Astrocyte of the hippocampus (primary cell): Measurements from ENCODE around the gene MYH11.
A peak's percentile ranks its signal among the peaks of the same experiment; 100 is the strongest.
"Not testable (repeated sequence)": the region's sequence is repeated elsewhere in the genome, so short reads cannot be mapped to it uniquely, and the experiment has no call there.

Experiments used
- DNase-seq: peaks from one replicate; pipeline ENCODE4 v3.0.0; 2011; ENCODE audit warnings: low read depth, low spot score

The MYH11 gene

DNA sequence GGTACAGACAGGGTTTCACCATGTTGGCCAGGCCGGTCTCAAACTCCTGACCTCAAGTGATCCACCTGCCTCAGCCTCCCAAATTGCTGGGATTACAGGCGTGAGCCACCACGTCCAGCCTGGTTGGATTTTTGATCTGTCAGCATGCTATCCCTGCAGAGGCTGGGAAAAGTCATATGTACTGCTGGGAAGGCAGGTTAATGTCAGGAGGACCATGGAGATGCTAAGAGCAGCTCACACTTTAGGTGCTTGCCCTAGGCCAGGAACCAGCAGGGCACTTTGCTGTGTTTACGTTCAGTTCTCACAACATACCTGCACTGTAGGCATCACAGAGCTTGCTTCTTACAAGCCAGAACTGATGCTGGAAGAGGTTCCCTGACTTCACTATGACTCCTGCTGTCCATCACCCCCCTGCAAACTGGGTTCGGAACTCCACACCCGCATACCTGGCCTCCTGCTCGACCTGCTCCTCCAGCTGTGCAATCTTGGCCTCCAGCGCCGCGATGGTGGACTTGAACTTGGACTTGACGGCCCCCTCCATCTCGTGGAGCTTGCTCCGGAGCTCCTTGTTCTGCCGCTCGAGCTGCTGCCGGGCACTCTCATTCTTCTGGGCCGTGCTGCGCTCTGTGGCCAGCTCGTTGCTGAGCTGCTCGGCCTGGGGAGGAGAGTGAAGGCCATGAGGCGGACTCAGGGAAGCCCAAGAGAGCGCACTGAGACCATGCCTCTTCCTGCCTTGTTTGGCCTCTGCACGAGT is 140.0 kb downstream of the MYH11 start:
- DNase-seq = no peak

DNA sequence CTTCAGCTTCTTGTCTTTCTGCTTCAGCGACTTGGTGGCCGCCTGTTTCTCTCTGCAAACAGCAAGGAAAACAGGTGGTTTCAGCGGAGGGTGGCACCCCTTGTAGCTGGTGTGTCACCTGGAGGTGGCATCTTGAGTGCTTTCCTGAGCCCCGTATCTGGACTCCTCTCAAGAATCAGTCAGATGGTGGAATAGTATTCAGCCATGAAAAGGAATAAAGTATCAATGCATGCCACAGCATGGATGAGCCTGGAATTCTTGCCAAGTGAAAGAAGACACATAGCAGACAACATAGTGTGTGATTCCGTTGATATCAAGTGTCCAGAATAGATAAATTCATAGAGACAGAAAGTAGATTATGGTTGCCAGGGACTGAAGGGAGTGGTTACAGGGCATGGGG is 141.6 kb downstream of the MYH11 start:
- DNase-seq = no peak

GRCh38 chr16:15714393-15715172 is 142.2 kb downstream of the MYH11 start:
- no peak for DNase-seq

DNA sequence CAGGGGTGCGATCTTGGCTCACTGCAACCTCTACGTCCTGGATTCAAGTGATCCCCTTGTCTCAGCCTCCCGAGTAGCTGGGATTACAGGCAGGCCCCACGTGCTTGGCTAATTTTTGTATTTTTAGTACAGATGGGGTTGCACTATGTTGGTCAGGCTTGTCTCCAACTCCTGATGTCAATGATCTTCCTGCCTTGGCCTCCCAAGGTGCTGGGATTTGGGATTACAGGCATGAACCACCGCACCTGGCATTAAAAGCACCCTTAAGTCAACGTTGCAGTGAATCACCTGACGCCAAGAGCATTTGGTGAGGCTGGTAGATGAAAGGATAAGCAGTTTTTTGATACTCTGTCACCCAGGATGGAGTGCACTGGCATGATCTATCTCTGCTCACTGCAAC is 147.8 kb downstream of the MYH11 start:
- DNase-seq = no peak

- no peak for DNase-seq
Measured at GRCh38 chr16:15708096-15708495, 148.7 kb downstream of the MYH11 start.

- no peak for DNase-seq
Measured at GRCh38 chr16:15707332-15707731, 149.5 kb downstream of the MYH11 start.

GRCh38 chr16:15705064-15705565 is 151.7 kb downstream of the MYH11 start:
- DNase-seq = no peak

- peak; percentile 84 for DNase-seq
Measured at GRCh38 chr16:15704545-15704987, 152.3 kb downstream of the MYH11 start.

GRCh38 chr16:15703029-15703736 is 153.6 kb downstream of the MYH11 start:
- no peak for DNase-seq

DNA sequence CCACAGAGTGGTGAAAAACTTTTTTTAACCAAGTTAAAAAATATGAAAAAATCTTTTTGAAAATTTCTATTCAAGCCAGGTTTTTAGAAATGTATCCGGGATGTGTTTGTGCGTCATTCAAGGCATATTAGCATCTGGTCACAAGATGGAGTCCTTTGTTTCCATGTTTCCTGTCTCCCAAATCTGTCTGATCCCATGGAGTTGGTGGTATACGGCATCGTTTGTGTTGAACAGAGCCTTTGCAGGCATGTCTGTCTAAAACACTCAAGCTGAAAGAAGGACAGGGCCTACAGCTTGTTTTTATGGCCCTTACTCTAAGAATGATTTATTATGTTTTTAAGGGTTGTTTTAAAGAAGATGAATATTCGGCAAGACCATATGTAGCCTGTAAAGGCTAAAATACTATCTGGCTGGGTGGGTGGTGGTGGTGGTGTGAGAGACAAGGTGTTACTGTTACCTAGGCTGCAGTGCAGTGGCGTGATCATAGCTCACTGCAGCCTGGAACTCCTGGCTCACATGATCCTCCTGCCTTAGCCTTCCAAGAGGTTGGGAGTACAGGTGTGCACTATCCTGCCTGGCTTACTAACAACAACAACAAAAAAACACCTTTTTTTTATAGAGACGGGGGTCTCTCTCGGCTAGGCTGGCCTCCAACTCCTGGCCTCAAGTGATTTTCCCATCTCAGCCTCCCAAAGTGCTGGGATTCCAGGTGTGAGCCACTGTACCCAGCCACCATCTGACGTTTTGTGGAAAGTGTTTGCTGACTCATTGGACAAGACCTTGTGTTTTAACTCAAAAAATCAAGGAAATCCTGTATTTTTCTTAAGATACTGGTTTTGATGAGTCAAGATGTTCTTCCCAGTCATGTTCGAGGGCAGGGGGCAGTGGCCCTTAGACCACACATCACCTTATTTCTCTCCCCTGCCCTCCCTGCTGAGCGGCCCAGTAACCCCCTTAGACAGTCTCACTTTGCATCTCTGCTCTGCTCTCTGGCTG is 154.6 kb downstream of the MYH11 start:
- DNase-seq = peak; percentile 47

- no peak for DNase-seq
Measured at GRCh38 chr16:15701367-15701766, 155.5 kb downstream of the MYH11 start.

DNA sequence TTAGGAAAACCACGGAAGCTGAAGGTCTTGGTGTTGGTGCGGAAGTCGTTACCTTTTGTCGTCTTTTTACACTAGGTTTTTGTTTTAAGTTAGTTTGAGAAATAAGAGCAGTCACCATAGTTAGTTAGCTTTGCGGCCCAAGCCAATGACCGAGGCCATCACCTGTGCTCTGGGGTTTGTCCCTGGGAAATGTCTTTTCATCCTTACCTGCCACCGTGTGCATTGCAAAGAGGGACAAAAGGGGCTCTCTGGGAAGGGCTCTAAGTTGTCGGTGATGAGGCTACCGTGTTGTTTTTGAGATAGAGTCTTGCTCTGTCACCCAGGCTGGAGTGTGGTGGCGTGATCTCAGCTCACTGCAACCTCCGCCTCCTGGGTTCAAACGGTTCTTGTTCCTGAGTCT is 157.0 kb downstream of the MYH11 start:
- DNase-seq = no peak

DNA sequence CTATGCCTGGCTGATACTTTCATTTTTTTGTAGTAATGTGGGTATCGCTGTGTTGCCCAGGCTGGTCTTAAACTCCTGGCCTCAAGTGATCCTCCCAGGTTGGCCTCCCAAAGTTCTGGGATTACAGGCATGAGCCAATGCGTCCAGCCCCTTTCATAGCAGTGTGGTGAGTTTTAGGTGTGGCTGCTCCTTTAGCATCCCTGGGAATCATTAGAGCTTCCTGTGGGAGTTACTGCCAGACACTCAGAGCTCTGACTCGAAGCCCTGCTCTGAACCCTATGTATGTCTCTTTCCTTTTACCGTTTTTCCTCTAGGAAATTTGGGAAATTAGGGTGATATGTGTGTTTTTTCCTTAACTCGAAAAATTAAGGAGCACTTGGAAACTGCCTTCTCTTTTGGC is 162.3 kb downstream of the MYH11 start:
- no peak for DNase-seq

DNA sequence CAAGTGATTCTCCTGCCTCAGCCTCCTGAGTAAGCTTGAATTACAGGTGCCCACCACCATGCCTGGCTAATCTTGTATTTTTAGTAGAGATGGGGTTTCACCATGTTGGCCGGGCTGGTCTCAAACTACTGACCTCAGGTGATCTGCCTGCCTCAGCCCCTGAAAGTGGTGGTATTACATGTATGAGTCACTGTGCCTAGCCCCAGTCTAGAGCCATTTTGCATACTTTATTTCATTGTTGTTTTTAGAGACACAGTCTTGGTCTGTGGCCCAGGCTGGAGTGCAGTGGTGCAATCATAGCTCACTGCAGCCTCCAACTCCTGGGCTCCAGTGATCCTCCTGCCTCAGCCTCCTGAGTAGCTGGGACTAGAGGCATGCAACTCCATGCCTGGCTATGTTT is 164.3 kb downstream of the MYH11 start:
- DNase-seq = not testable (repeated sequence)

GRCh38 chr16:15691046-15691445 is 165.8 kb downstream of the MYH11 start:
- DNase-seq = no peak

DNA sequence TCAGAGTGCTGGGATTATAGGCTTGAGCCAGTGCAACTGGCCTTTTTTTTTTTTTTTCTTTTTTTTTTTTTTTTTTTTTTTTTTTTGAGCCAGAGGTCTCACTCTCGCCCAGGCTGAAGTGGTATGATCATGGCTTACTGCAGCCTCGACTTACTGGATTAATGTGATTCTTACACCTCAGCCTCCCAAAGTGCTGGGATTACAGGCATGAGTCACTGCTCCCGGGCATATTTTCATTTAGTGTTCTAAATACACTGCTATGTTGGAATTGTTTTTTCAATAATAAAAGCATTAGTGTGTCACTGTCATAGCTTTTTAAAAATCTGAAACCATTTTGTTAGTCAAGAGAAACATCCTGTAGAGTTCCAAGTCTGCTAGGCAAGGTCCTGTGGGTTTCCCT is 166.5 kb downstream of the MYH11 start:
- DNase-seq = peak; percentile 32

- DNase-seq = no peak
Measured at GRCh38 chr16:15689290-15689689, 167.5 kb downstream of the MYH11 start.

DNA sequence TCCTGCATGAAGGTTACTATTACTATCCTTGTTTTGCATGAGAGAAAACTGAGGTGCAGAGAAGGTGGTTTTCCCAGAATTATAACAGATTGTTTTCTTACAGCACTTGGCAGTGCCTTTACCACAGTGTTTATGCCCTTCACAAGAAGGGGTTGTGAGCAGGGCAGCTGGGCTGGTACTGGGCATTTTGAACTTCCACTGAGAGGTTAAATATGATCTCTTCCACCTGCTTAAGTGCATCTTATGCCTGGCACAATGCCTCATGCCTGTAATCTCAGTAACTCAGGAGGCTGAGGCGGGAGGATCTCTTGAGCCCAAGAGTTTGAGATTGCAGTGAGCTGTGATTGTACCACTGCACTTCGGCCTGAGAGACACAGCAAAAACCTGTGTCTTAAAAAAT is 170.5 kb downstream of the MYH11 start:
- DNase-seq = no peak

- peak; percentile 85 for DNase-seq
Measured at GRCh38 chr16:15682105-15682570, 174.7 kb downstream of the MYH11 start.

DNA sequence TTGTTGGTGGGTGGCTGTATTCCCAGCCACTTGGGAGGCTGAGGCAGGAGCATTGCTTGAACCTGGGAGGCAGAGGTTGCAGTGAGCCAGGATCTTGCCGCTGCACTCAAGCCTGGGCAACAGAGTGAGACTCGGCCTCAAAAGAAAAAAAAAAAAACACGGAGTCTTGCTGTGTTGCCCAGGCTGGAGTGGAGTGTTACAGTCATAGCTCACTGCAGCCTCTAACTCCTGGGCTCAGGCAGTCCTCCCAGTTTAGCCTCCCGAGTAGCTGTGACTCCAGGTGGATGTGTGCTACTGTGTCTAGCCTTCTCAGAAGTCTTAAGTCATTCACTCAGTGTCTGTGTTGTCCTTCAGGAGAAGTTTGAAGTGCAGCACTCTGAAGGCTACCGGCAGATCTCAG is 179.4 kb downstream of the MYH11 start:
- no peak for DNase-seq

GRCh38 chr16:15676506-15676905 is 180.3 kb downstream of the MYH11 start:
- DNase-seq = no peak
